Measurements from ENCODE around the gene ADGRF1.

- TF ChIP-seq EZH2phosphoT487 (IDR thresholded peaks at IDR 0.05; ENCODE audit: borderline replicate concordance, low read length), result no peak
- TF ChIP-seq CTCF (IDR thresholded peaks at IDR 0.05; ENCODE audit: low read depth, low read length, poor library complexity, severe bottlenecking), result no peak
Measured at GRCh38 chr6:46954837-46955451, 87.2 kb downstream of the ADGRF1 start.

All from DOHH2 (cell line).